ENCODE results near the gene INPP5B.

Gene INPP5B

DNA sequence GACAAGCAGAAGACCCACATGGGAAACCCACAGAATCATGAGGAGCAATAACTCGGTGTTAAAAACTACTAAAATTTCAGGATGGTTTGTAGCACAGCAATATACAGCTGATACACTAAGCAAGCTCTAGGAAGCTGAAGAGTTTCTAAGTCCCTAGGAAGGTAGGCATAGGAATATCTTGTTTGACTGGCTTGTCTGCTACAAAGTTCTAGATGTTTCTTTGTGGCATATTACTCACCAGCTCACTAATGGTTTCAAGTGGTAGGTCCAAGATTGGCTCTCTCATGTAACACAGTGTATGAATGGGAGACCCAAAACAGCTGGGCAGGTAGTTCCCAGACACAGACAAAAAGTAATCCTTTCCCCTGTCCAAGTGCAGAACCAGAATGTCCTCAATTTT is 74.2 kb downstream of the INPP5B start:
- no peak for DNase-seq (ENCODE audit: low read depth in 2 of 2)

DNA sequence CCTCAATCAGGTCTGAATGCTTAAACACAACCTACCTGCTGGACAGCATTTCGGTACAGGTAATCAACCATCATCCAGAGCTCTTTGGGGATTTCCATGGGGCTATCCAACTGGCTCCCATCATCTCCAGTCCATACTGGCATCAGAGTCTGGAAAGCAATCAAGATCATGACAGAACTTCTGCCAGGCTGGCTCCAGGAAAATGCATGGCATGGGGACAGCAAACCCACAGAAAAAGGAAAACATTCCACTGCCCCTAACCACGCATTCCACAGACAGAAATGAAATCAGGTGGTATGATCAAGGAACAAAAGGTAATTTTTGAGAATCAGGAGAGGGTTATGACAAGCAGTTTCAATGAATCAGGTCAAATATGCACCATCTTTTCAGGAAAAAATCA is 78.4 kb downstream of the INPP5B start:
- DNase-seq (ENCODE audit: low read depth in 2 of 2), result no peak

DNA sequence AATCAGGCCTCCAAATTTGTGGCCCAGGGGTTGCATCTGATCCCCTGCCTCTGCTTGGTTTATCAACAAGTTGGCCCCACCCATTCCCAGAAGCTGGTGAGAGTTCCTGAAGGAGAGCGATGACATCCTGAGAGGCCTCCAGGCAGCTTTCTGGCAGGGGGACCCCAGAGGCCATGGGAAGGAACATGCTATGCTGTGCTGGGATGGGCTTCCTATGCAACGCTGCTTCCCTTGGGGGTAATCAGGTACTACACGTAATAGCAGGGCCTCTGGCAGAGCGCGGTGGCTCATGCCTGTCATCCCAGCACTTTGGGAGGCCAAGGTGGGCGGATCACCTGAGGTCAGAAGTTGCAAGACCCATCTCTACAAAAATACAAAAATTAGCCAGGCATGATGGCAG is 79.1 kb downstream of the INPP5B start:
- DNase-seq (ENCODE audit: low read depth in 2 of 2), result no peak

DNA sequence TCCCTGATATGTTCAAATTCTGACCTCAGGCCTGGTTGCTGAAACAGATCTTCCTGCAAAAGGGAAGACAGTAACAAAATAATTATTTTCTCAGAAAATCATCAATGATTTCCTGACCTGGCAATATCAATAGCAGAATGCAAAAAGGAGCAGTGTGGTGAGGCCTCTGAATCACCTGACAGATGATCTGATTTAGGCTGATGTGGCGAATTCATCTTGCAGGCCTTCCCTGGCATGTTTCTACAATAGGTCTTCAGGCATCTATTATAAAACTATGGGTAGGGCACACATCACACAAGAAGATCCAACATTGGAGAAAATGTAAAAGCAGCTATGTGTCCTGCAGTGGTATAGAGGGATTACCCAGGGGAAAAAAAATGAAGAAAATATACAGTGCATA is 80.4 kb downstream of the INPP5B start:
- no peak for DNase-seq (ENCODE audit: low read depth in 2 of 2)

DNA sequence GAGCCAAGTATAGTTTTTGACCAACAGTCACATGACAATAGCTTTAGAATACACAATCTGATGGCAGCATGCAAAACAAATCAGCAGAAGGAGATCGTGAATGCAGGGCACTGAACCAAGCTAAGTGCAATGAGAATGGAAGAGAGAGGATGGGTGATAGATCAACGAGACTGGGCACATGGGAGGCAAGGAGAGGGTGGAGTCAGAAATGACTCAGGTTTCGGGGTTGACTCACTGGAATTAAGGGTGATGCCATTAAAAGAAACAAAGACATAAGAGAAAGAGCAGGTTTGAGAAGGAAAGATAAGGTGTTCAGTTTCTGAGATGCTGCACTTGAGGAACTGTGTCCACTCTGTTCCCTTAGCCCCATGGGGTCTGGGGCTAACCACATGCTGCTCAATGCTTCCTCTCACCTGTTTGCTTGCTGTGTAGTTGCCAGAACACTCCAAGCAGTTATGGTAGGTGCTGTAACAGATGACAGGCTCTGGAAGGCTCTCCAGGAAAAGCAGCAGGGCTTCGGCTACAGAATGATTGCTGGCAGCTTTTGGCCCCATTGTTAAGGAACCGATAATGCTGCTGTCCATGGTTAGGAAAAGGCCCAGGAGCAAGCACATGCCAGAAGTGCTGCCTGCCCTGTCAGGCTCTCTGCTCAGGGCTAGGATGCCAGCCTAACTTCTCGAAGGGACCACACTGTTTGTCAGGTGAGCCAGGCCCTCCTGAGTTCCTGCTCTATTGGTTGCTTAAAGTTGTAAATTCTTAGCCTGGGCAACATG is 81.3 kb downstream of the INPP5B start:
- DNase-seq (ENCODE audit: low read depth in 2 of 2), result peak; percentile 18 to 25

DNA sequence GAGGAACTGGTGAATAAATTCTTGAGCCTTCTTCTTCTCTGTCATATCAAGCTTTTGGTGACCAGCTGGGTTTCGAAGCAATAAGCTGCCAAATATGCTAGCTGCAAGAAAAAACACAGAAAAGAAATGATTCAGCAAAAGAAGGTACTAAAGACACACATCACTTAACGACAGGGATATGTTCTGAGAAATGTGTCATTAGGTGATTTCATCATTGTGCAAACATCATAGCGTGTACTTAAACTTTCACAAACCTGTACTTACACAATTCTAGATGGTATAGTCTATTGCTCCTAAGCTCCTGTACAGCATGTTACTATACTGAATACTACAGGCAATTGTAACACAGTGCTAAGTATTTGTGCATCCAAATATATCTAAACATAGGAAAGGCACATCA is 84.5 kb downstream of the INPP5B start:
- no peak for DNase-seq (ENCODE audit: low read depth in 2 of 2)

DNA sequence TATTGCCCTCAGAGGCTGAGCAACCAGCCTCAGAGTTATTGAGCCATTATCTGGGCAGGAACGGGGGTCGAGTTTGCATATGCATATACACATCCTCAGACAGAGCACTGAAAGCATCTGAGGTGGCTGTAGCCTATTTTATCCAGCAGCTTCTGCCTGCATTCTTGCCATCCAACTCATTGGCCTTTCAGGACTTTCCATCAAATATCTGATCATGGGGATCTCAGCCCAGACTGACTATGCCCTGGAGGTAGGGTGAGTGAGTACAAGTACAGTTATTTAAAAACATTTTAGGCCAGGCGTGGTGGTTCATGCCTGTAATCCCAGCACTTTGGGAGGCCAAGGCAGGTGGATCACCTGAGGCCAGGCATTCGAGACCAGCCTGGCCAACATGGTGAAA is 85.7 kb downstream of the INPP5B start:
- DNase-seq (ENCODE audit: low read depth in 2 of 2), result no peak

DNA sequence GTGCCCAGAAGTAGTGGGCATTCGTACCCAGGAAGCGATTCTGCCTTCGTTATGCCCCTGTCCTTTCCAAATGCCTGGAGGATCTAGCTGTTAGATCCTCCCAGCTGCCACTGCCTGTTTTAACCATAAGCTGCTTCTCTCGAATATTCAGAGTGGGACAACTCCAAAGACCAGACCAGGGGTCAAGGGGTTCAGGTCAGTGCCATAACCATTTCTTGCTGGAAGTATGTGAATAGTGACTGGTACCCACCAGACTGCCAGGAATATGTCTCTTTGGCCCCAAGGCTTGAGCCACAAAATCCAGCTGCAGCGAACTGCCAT is 86.5 kb downstream of the INPP5B start:
- DNase-seq (ENCODE audit: low read depth in 2 of 2), result no peak

DNA sequence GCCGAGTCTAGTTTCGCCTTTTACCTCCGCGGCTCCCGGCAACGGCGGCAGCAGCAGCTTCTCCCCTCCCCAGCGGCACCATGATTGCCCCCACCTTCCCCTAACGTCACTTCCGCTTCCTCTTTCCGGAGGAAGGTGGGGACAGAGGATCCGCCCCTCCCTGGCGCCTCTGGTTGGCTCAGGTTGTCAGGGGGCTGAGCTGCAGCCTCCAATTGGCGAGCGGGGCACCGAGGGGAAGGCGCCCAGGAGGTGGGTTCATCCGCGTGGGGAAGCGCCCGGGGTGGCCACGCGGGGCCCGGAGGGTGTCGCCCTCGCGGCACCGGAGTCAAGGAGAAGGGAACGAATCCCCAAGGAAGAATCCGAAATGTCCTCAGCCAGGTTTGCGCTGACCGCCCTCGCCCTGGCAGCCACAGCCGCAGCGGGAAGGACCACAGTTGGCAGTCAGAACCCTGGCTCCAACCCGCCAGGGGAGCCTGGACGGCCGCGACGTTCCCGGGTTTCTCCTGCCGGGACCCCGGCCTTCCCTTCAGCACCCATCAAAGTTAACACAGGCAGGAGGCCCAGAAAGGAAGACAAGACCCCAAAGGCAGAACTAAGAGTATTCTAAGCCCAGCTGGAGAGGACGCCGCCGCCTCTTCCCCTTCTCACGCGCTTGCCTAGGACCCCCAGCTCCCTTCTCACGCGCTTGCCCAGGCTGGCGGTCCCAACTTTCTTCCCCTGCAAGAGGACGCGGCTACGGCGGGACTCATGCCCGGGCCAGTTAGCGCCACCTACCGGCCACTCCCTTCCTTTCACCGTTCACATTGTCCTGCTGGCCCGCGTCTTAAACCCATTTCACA is 87.1 kb downstream of the INPP5B start, which contains the start of gene MTF1:
Gene MTF1, minus strand, starts transcription at position 86 of the 839 bp plus-strand sequence. CDS start 1,934 bp downstream, outside the sequence.
- DNase-seq (ENCODE audit: low read depth in 2 of 2), result peak; percentile 95

DNA sequence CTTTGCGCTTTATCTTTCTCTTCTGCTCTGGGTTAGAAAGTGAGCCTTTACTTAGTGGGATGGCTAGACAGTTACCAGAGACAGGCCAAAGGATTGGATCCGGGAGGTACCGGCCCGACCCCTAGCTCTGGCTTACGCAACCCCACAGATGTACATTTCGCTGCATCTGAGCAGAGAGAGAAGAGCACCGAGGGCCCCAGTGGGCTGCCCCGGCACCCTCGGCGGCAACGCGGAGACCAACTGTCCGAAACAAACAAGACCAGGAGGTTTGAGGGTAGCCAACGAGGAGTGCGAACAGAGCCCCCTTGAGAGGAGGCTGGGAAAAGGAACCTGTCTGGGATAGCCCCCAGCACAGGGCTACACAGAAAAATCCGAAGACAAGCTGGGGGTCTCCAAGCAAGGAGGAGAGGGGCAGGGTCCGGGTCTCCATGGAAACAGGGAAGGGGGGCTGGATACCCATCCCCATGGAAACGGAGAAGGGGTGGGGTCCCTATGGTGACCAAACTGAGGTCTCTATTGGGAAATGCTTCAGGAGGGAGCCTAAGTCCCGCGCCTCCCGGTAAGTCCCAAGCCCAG is 87.8 kb downstream of the INPP5B start:
- DNase-seq (ENCODE audit: low read depth in 2 of 2), result no peak

DNA sequence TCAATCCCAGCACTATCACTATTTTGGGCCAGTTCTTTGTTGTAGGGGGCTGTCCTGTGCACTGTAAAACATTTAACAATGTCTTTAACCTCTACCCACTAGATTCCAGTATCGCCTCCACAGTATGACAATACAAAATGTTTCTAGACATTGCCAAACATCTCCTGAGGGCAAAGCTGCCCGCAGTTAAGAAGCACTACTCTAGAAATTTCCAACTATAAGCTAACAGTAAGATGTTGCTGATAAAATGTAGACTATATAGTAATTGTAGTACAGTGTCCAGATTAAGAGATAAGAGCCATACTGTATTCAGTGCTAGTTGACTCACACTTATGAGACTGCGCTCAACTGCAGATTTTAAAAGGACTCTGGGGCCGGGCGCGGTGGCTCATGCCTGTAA is 92.4 kb downstream of the INPP5B start:
- no peak for DNase-seq (ENCODE audit: low read depth in 2 of 2)

DNA sequence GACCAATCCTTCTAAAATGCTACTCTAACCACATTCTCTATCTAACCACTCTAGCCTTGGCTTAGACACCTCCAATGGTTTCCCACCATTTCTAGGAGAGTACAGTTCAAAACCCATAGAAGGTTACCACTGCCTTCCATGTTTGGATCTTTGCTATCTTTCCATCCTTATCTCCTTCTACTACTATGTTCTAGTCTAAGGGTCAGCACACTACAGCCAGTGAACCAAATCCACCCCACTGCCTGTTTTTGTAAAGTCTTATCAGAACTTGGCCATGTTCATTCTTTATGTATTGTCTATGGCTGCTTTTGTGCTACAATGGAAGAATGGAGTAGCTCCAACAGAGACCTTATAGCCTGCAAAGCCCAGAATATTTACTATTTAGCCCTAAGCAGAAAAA is 93.7 kb downstream of the INPP5B start:
- DNase-seq (ENCODE audit: low read depth in 2 of 2), result no peak

DNA sequence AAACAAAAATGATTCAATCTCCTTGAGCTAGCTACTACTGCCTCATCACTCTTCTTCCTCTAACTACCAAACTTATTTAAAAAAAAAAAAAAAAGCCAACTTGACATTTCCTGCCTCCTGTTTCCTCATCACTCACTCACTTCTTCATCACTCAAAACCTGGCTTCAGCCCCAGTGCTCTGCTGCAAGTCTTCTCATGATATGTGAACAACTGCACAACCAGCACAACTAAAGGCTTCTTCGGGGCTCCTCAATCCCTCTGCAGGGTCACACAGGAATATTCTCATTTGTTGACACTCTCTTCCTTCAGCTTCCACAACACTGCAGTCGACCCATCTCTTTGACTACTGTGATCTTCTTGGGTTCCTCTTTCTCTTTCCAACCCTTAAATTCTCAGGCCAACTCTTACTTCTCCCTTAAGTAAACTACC is 95.1 kb downstream of the INPP5B start:
- no peak for DNase-seq (ENCODE audit: low read depth in 2 of 2)

DNA sequence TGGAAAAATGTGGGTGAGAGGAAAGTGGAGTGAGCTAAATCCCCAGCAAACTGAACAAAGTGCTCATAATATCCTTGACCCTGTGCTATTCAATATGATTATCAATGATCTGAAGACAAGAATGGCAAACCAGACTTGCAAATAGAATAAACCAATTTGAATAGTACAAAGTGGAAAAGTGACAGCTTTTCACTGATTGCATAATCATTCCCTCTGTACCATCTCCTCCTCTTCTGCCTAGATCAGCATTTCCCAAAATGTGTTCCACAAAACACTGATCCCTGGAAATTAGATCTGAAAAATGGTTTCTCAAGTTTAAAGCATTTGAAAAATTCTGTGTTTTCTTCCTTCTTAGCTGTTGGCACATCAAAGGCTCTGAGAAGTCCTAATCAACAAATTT is 95.6 kb downstream of the INPP5B start:
- DNase-seq (ENCODE audit: low read depth in 2 of 2), result no peak

DNA sequence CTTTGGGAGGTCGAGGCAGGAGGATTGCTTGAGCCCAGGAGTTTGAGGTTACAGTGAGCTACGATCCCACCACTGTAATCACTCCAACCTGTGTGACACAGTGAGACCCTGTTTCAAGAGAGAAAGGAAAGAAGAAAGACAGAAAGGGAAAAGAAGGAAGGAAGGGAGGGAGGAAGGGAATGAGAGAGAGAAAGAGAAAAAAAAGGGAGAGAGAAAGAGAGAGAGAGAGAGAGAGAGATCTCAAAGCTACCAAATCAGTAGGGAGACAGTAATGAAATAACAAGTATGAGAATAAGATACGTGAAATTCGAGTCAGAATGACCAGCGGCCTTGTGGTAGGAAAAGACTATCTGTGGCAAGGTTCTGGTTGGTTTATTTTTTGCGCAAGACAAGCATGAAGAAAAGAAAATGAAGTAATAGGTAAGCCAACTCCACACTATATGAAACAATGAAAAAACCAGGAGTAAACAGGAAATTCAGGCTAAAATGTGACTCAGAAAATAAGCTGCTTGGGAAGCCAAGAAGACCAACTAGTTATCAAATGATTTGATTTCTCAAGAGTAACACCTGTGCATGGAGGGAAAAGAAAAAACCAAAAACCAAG is 96.4 kb downstream of the INPP5B start:
- DNase-seq (ENCODE audit: low read depth in 2 of 2), result no peak

DNA sequence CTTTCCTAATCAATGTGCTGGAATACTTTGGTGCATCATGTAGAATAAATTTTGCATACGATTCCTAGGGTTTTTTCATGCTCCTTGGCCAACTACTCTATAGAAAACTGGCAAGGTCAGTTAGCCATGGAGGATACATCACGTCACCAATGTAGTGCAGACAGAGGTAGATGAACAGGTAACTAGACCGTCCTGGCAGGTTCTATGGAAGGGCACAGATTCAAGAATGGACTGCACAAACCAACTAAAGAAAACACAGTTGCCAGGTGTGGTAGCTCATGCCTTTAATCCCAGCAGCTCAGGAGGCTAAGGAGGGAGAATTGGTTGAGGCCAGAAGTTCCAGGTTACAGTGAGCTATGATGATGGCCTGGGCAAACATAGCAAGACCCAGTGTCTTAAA is 97.4 kb downstream of the INPP5B start:
- DNase-seq (ENCODE audit: low read depth in 2 of 2), result no peak

DNA sequence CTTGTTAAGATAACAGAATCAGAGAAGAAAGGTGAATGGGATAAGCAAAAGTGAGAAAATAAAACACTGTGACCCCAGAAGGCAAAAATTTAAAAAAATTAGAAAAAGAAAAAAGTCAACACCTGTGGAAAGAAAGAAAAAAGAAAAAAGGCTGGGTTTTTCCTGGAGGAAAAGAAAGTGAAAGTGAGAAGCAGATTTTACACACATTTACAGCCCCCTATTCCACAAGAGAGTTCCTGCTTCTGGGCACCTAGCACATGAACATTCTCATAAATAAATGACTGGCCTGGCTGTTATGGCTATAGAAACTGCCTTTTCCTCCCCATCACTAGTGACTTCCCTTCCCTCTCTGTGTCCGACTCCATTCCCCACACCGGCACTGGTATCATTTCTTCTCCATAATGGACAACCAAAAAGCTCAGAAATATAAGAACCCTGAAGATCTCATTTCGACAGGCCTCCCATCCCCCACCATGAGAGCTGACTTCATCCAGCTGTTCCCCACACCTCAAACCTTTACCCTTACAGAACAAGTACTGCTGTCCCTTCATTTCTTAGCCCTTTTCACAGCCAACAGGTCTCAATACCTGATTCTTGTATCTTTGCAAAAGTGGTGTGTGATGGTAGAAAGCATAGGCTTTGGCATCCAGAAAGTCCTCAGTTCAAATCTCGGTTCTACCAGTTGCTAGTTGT is 100.1 kb downstream of the INPP5B start:
- no peak for DNase-seq (ENCODE audit: low read depth in 2 of 2)

DNA sequence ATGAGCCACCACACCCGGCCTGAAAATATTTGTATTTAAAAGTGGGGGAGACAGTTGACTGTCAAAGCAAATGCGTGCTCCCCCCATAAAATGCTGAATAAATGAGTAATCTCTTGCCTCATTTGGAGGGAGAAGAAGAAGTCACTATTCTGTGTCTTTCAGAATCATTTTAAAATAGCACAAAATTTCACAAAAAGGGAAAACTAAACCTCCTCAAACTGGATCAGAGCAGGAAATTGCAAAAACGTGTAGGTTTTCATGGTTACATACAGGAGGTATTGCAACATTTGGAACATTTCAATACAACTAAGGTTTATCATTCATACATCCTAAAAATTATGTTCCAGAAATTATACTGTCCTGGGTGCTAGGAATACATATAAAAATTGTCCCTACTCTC is 101.1 kb downstream of the INPP5B start:
- no peak for DNase-seq (ENCODE audit: low read depth in 2 of 2)

DNA sequence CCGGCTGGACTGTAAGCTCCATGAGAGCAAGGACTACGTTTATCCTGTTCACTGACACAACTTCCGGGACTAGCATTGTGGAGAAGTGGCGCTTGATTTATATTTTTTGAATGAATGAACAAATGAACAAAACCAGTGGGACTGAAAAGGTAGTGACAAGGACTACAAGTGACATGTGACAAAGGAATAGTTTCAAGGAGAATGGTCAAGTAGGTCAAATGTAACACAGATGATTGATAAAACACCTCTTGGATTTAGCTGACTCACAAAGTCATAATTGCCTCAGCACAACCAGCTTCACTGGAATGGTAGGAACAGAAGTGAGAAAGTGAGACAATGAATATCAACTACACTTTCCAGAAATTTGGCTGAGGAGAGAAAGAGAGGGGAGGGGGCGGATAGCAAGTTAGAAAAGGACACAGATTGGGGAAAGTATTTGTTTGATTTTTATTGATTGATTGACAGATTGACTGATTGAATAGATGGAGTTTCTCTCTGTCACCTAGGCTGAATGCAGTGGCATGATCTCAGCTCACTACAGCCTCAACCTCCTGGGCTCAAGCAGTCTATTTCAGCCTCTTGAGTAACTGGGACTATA is 101.7 kb downstream of the INPP5B start:
- no peak for DNase-seq (ENCODE audit: low read depth in 2 of 2)

DNA sequence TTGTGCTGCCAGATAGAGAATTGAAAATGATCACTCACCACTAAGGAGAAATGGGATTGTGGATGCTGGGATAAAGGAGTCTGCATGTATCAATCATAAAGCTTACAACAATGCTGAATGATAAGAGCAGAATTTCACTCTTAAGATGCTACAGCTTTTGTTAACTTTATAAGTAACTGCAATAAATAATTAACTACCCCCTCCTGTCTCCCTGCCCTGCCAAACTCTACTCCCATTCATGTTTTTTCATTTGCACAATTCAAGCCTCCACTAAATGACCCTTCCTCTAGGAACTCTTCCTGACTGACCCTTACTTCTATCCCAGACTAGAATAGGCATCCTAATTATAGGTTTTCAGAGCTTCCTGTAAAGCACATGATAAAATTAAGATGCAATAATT is 102.3 kb downstream of the INPP5B start:
- DNase-seq (ENCODE audit: low read depth in 2 of 2), result no peak

DNA sequence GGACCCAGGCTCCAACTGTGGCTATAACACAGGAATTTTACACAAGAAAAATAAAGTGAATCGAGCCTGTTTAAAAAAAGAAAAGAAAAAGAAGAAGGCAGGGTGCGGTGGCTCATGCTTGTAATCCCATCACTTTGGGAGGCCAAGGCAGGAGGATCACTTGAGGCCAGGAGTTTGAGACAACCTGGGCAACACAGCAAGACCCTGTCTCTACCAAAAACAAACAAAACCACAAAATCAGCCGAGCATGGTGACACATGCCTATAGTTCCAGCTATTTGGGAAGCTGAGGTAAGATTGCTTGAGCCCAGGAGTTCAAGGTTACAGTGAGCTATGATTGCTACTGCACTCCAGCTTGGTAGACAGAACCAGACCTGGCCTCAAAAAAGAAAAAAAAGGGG is 105.2 kb downstream of the INPP5B start:
- no peak for DNase-seq (ENCODE audit: low read depth in 2 of 2)
